ENCODE data around the gene RERE.
"Not testable (repeated sequence)": the region's sequence is repeated elsewhere in the genome, so short reads cannot be mapped to it uniquely, and the experiment has no call there.

RERE gene

DNA sequence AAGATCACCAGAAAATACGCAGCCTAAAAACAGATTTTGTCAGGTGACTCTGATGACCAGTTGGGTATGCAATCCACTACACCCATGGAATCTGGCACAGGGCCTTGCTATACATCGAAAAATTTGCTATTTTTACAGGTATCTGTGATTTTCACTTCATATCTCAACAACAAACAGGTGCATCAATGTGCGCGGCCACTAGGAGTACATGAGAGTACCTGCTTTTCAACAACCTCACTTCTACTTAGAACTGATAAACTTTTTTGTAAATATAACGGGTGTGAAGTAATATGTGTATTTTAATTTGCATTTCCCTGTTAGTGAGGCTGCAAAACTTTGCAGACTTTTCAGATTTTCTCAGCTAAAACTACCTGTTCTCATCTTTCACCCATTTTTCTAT, 418.8 kb downstream of the RERE start:
- DNase-seq (ENCODE audit: low read depth), result no peak

DNA sequence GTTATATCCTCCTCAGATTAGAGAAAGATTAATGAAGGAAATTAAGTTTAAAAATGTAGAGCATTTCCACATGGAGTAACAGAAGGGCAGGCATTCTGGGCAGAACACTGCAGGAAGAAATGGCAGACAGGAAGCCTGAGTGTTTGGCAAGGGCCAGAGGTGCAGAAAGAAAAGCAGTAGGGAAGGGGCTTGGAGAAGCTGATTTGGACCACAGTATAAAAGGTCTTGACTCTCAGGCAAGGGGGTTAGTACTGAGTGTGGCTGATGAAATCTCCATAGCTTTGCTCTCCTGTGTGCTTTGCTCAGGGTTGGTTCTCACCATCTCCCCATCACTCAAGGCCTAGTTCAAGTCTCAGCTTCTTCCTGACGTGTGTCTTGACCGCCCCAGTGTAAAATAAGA, 419.4 kb downstream of the RERE start:
- DNase-seq (ENCODE audit: low read depth), result no peak

DNA sequence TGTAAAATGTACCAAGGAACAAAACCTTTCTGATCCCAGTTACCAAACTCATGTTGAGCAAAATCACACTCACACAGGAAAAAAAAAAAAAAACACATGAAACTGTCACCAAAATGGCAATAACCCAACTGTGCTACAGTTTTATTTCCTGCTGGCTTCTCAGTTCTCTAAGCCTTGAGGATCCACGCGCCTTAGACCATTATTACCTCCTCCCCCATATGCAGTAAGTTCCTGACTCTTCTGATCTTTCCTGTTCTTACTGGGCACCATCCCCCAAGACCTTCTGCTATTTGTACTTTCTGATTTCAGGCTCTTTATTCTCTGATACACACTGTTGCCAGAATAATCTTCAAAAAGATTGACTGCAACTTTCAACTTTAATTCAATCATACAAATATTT, 419.9 kb downstream of the RERE start:
- DNase-seq (ENCODE audit: low read depth), result no peak

GRCh38 chr1:8396786-8397406, 420.5 kb downstream of the RERE start:
- no peak for DNase-seq (ENCODE audit: low read depth)

DNA sequence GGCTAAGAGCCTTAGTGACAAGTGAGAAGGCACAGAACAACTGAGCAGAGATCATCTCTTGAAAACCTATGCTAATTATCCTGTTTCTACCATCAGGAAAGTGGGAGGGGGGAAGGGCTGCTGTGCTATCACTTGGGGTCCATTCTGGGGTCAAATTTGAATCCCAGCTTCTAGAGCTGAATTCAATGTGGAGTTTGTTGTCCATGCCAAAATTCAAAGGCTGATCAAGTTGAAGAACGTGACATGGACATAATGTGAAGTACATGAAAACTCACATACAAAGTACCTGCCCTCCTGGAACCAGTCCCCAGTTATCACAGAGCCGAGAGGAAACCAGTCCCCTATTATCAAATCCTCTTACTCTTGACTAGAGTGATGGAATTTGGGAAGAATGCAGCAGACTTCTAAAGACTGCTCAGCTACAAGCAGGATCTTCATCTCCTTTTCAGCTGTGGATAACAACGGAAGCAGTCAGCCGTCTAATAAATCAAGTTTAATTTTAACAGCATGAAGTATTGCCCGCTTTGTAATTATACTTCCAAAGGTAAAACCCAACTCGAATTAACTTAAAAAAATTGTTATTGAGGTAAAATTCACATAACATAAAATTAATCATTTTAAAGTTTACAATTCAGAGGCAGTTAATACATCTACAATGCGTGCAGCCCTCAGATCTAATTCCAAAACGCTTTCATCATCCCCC, 421.2 kb downstream of the RERE start:
- DNase-seq (ENCODE audit: low read depth), result no peak

GRCh38 chr1:8395433-8395866, 422.0 kb downstream of the RERE start:
- DNase-seq (ENCODE audit: low read depth), result no peak

- no peak for DNase-seq (ENCODE audit: low read depth)
Measured at GRCh38 chr1:8394456-8395321, 422.8 kb downstream of the RERE start.

GRCh38 chr1:8392522-8392921, 424.9 kb downstream of the RERE start:
- no peak for DNase-seq (ENCODE audit: low read depth)

DNA sequence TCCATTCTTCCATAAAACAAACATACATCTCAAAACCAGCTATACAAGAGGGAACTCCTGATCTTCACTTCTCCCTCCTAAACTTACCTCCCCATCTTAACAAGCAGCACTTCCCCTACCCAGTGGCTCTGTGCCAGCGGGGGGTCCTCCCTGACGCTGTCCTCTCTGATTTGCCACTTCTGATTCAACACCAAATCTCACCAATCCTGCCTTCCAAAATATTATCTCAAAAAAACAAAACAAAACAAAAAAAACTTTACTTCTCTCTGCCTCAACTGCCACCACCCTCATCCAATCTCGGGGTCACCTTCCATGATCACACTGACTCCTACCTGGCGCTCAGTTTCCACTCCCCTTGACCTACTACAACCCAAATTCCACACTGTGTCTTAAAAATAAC, 426.7 kb downstream of the RERE start:
- no peak for DNase-seq (ENCODE audit: low read depth)

DNA sequence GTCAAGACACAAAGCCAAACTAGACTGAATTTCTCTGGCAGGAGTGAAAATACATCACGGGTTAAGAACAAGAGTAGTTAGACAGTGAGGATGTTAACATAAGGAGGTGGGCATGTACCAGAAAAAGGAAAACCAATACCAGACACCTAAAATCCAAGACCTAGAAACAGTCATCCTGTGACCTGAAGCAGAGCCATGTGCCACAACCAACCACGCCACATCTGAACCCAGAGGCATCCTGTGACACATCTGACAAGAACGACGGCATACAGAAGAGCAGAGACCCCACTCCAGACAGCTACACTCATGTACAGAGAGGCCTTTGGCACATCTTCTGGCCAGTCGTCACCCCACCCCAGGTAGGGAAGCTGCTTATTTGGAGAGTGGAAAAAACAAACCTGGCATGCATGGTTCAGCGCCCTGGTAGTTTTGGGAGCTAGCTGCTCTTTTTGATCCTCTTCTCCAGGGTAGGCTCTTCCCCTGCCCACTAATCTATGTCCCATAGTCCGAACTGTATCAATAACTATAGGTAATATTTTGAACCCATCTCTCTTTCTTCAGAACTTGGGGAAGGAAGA, 427.4 kb downstream of the RERE start:
- no peak for DNase-seq (ENCODE audit: low read depth)

GRCh38 chr1:8388732-8389562, 428.5 kb downstream of the RERE start:
- DNase-seq (ENCODE audit: low read depth), result no peak

DNA sequence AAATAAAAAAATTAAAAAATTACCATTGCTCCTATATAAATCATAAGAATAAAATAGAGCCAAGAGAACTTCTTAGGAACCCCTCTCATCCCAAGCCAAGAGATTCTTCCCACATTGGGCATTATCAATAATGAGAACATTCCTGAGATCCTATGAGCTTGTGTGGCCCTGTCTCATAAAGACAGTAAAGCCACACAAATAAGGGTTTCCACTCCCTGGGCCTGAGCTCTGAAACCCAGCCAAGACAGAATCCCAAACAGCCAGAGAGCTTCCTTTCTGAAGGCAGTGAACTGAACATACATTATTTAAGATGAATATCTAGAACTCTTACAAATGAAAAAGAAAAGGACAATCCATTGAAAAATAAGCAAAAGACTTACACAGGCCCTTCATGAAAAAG, 431.2 kb downstream of the RERE start:
- DNase-seq (ENCODE audit: low read depth), result no peak

- DNase-seq (ENCODE audit: low read depth), result no peak
Measured at GRCh38 chr1:8384577-8384976, 432.9 kb downstream of the RERE start.

DNA sequence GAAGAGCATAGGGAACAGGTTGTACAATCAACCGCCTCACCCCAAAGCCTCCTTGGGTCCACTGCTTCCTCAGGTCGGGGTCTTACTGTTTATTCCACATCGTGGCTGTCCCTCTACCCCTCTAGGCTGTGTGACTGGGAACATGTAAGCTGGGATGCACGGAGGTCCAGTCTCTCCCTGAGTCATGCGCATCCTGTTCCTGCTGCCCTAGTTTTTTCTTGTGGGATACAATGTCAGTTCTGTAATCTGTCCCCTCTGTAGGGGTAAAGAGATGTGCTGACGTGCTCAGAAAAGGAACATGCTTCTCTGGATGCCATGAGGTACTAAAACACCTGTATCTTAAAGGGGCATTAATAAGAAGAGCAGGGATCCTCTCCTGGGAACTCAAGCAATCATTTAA, 433.4 kb downstream of the RERE start:
- DNase-seq (ENCODE audit: low read depth), result no peak

DNA sequence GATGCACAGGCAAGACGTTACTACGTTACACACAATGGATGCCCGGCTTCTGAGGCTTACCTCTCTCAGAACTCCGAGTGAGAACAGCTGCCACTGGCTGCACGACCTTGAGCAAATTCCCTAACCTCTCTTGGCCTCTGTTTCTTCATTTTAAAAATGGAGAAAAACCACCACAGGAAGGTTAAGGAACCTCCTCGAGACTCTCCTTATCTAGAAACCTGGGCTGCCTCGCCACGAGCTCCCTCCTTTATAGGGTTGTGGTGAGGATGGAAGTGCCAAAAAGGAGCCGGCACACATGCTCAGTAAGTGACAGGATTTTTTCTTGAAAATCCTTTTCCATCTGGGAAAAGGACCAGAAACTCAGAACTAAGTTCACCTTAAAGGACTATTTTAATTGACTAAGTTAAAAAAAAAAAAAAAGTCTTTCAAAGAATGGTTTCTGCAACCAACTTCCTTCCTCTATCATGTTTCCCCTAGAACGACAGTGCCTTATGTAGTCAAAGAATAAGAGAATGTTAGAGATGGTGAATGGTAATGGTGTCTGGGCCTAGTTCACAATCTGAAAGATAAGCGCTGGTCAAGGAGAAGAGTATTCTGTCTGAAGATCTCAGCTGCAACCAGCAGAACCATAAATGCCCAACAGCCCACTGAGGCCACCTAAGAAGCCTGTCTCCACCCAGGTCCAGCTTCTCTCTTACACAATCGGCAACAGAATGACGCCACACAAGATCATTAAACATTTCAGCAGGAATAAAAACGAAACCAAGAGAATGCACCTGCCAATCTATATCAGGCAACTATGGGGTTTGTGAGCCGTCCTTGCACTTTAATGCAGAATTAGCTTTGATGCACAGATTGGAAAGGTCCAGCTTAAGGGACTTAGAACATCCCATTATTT, 434.6 kb downstream of the RERE start:
- DNase-seq (ENCODE audit: low read depth), result no peak

DNA sequence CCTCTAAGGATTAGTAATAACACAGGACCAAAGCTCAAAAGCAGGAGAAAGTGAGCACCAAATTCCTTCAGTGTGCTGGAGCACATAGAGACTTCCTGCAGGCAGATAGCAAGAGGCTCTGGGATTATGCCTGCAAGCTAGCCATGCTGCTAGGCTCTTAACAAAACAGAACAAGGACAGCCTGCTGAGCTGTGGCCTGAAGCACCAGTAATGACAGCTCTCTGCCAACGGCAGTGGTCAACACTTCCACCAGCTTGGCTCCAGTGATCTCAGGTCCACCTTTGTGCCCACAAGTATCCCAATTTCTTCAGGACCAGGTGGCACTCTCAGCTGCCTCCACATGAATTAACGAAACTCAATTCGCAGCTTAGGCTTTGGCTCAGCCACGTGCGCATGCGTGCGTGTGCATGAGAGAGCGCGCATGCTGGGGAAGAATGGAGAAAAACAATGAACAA, 435.4 kb downstream of the RERE start:
- DNase-seq (ENCODE audit: low read depth), result no peak

GRCh38 chr1:8381618-8382017, 435.8 kb downstream of the RERE start:
- no peak for DNase-seq (ENCODE audit: low read depth)

DNA sequence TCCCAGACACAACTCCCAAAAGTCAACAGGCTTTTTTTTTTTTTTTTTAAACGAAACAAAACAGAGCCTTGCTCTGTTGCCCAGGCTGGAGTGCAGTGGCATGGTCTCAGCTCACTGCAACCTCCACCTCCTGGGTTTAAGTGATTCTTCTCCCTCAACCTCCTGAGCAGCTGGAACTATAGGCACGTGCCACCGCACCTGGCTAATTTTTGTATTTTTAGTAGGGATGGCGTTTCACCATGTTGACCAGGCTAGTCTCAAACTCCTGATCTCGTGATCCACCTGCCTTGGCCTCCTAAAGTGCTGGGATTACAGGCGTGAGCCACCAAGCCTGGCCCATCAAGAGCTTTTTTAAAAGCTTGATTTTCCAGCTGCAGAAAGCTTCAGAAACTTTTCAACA, 437.1 kb downstream of the RERE start:
- not testable (repeated sequence) for DNase-seq (ENCODE audit: low read depth)

GRCh38 chr1:8379513-8380186, 437.8 kb downstream of the RERE start:
- DNase-seq (ENCODE audit: low read depth), result no peak

GRCh38 chr1:8378981-8379470, 438.4 kb downstream of the RERE start:
- DNase-seq (ENCODE audit: low read depth), result no peak

Measured in stimulated activated CD8-positive, alpha-beta memory T cell treated with anti-CD3 and anti-CD28 coated beads, Interleukin-12 subunit alpha, Interleukin-12 subunit beta, amount 100 ng/mL, for 4 hours (primary cell).